Hematopoietic multipotent progenitor cell treated with erythropoietin and hydrocortisone succinate and interleukin-3 and kit ligand, for 6 days (in vitro differentiated cells): ENCODE data around the gene OR2A5.
"Not testable (repeated sequence)": the region's sequence is repeated elsewhere in the genome, so short reads cannot be mapped to it uniquely, and the experiment has no call there.

ENCODE experiments used
- DNase-seq: peaks from one replicate; pipeline ENCODE4 v3.0.0-alpha.2; 2015

OR2A5 gene

DNA sequence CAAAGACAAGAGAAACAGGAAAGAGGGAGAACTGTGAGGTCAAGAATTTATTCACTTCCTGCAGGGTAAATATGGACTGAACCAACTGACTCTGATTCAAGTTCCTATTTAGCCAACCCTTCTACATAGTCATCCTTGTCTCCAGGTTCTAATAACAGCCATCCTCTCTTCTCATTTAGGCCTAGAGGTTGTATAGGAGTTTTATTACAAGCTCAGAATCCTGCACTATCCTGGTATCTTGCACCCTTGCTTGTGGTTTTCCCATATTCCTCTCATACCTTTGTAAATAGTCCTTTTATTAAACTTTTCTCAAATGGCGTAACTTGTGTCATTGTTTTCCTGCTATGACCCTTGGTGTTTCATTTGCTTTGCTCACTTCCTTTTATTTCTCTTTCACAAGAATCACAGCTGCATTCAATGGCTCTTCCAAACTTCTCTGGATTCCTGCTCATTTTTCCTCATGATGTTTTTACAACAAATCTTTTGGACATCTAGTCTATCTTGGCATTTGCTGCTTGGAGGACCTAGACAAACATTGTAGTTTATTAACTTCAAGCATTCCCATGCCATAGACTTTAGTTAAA lies 12.4 kb upstream of the OR2A5 start:
- DNase-seq = no peak

GRCh38 chr7:144037414-144038035 lies 11.2 kb upstream of the OR2A5 start:
- no peak for DNase-seq

- no peak for DNase-seq
These were observed 9.9 kb upstream of the OR2A5 start for GRCh38 chr7:144038887-144039286.

DNA sequence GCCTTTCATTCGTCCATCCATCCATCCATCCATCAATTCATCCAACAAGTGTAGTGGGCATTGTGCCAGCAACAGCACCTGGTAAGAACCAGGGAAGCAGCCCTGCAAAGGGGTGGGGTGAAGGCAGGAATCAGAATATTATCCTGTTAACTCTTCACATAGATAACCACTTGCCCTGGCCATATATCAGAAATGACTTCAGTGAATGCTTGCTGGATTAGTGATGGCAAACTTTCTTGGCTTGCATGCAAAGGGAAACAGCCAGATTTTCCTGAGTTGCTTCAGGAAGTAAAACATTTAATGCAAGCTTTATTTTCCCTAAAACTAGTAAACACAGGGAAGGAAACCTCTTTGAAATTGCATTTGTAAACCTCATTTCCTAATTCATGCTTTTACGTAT lies 743 bp downstream of the OR2A5 start:
- no peak for DNase-seq

GRCh38 chr7:144050093-144050492 lies 1.3 kb downstream of the OR2A5 start:
- no peak for DNase-seq

DNA sequence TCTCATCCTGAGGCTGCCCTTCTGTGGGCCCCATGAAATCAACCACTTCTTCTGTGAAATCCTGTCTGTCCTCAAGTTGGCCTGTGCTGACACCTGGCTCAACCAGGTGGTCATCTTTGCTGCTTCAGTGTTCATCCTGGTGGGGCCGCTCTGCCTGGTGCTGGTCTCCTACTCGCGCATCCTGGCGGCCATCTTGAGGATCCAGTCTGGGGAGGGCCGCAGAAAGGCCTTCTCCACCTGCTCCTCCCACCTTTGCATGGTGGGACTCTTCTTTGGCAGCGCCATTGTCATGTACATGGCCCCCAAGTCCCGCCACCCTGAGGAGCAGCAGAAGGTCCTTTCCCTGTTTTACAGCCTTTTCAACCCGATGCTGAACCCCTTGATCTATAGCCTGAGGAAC lies 2.1 kb downstream of the OR2A5 start:
- DNase-seq = not testable (repeated sequence)

DNA sequence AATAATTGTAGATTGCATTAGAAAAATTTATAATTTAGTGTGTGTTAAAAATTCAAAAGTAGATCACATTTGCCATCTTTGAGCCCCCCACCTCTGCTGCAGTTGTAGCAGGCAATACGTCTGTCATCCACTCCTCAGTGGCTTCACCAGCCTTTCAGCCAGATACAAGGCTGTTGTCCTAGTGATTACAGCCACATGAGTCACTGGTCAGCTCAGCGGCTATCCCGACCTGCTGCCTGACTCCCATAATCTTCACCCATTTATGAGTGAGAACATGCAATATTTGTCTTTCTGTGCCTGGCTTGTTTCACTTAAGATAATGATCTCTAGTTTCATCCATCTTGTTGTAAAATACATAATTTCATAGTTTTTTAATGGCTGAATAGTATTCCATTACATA lies 9.2 kb downstream of the OR2A5 start:
- no peak for DNase-seq

DNA sequence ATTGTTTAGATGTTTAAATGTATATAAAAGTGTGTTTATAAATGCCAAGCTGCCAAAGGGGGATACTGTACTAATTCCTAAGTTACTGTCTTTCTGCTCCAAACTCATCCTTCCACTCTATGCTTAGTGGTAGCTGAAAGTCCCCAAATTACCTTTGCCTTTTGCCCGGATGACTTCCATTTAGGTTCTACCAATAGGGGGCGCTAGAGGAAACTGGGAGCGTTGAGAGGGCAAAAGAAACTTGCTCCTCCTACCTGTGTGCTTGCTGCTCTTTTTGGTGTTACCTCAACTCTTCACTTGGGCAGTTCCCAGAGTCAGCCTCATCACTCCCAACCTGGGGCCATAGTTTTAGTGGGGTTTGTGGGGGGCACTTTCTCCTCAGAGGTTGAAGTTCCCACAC lies 15.0 kb downstream of the OR2A5 start:
- DNase-seq = peak; percentile 13

DNA sequence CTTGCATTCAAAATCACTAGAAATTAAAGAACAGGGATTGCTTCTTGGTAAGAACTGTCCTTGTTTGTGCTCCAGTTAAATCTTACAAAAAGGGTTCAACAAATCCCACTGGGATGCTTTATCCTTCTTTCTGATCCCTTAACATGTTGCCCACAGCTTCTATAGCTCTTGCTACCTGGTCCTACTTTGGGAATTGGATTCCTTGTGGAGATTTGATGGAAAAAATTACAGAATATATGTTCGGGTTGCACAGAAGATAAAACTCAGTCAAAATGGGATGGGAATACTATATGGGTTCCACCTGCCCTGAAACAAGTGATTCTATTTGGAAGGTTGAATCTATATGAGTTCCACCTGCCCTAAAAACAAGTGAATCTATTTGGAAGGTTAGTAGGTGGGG lies 20.8 kb downstream of the OR2A5 start, which contains the start of gene OR2A25:
OR2A25 (plus strand) TSS at position 301 of the 400 bp plus-strand sequence. CDS start 4,409 bp downstream, outside the sequence.
- no peak for DNase-seq

GRCh38 chr7:144069953-144070352 lies 21.2 kb downstream of the OR2A5 start:
- no peak for DNase-seq

GRCh38 chr7:144074374-144074773 lies 25.6 kb downstream of the OR2A5 start:
- DNase-seq = no peak

GRCh38 chr7:144085978-144086377 lies 37.2 kb downstream of the OR2A5 start, which contains the start of gene OR2A12:
Gene OR2A12, plus strand, starts transcription at chr7:144086278. Its CDS starts 8,830 bp downstream, at chr7:144095108.
- no peak for DNase-seq

GRCh38 chr7:144086730-144087129 lies 38.0 kb downstream of the OR2A5 start:
- no peak for DNase-seq

- DNase-seq = no peak
These were observed 38.5 kb downstream of the OR2A5 start for GRCh38 chr7:144087230-144087629.

DNA sequence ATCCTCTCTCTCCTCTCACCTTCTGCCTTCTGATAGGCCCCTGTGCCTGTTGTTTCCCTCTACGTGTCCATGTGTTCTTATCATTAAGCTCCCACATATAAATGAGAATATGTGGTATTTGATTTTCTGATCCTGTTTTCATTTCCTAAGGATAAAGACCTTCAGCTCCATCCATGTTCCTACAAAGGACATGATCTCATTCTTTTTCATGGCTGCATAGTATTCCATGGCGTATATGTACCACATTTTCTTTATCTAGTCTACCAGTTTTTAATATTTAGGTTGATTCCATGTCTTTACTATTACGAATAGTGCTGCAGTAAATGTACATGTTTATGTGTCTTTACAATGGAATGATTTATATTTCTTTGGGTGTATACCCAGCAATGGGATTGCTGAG lies 41.9 kb downstream of the OR2A5 start:
- DNase-seq = no peak

DNA sequence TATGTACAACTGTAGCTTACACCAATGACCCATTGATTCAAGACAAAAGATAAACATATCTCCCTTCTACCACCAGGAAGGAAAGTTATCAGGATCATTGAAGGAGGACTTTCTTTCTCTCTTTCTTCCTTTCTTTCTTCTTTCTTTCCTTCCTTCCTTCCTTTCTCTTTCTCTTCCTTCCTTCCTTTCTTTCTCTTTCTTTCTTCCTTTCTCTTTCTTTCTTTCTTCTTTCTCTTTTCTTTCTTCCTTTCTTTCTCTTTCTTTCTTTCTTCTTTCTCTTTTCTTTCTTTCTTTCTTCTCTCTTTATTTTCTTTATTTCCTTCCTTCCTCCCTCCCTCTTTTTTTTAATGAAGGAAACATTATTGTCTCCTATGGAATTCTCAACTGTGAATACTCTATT lies 50.0 kb downstream of the OR2A5 start:
- DNase-seq = no peak

DNA sequence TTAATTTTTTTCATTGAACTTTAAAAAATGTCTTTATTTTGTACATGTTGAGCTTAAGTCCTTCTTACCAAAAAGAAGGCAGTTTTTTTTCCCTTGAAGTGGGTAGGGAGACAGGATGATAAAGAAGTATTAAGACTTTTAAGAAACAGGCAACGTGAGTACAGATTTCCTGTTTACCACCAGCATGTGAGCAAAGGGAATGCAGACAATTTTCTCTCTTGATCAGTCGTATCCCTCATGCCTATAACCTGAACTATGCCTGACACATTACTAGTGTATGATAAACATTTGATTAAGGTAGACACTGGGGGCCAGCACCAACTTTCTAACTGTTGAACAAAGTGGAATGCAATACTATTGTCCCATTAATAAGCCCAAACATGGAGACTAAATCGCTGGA lies 51.9 kb downstream of the OR2A5 start:
- no peak for DNase-seq

DNA sequence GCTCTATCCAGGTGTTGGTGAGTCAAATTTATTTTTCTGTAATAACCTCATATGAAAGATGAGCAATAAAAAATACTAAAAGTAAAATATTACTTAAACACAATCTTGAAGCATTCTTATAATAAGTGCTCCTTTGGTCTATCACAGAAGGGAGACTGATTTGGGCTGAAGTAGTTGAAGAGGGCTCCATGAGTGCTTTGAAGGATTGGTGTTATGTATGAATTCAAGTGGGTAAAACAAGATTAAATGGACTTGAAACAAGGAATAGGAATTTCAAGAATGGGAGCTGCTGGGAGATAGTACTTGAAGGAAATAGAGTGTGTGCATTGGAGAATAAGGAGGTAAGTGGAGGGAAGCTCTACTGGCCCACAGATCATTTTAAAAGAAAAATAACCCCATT lies 53.3 kb downstream of the OR2A5 start:
- no peak for DNase-seq

GRCh38 chr7:144105211-144105610 lies 56.5 kb downstream of the OR2A5 start:
- DNase-seq = no peak
